ENCODE results near the gene ATP2C1.
"Not testable (repeated sequence)": the region's sequence is repeated elsewhere in the genome, so short reads cannot be mapped to it uniquely, and the experiment has no call there.

Gene ATP2C1

DNA sequence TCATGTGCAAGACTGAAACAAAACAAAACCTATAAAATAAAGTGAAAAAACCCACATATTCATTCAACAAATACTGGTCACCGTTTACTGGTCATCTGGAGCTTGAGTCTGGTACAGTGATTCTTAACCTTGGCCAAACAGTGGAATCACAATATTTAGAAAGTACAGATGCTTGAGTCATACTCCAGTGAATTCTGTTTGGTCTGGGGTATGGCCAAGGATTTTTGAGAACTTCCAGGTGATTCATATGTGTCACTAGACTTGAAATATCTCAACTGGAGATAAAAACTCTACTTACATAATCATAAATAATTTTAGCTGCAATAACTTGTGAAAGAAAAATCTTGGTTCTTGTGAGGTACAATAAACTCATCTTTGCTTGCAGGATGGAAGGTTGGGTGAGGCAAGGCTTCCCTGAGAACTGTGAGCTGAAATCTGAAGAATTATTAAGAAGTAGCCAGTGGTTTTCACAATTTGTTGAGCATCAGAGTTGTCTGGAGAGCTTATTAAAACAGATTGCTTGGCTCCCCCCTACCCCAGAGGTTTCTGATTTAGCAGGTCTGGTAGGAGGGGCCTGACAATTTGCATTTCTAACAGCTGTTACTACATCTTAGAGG is 142.4 kb downstream of the ATP2C1 start:
- Histone ChIP-seq H3K27ac (replicated peaks) (no peak overlapping the region), H3K27me3 (ENCODE audit: insufficient read depth, poor library complexity, severe bottlenecking) (peaks cover 2% of the 10 kb centered on the region), H3K4me3 (replicated peaks; ENCODE audit: insufficient read depth, low read length) (no peak overlapping the region)
- DNase-seq (ENCODE audit: low read depth in 1 of 2, low spot score in 1 of 2): no peak
- TF ChIP-seq, protein P1, sequence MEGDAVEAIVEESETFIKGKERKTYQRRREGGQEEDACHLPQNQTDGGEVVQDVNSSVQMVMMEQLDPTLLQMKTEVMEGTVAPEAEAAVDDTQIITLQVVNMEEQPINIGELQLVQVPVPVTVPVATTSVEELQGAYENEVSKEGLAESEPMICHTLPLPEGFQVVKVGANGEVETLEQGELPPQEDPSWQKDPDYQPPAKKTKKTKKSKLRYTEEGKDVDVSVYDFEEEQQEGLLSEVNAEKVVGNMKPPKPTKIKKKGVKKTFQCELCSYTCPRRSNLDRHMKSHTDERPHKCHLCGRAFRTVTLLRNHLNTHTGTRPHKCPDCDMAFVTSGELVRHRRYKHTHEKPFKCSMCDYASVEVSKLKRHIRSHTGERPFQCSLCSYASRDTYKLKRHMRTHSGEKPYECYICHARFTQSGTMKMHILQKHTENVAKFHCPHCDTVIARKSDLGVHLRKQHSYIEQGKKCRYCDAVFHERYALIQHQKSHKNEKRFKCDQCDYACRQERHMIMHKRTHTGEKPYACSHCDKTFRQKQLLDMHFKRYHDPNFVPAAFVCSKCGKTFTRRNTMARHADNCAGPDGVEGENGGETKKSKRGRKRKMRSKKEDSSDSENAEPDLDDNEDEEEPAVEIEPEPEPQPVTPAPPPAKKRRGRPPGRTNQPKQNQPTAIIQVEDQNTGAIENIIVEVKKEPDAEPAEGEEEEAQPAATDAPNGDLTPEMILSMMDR (IDR thresholded peaks at IDR 0.05; ENCODE audit: insufficient read depth, low read length): no peak
- TF ChIP-seq, protein P2, sequence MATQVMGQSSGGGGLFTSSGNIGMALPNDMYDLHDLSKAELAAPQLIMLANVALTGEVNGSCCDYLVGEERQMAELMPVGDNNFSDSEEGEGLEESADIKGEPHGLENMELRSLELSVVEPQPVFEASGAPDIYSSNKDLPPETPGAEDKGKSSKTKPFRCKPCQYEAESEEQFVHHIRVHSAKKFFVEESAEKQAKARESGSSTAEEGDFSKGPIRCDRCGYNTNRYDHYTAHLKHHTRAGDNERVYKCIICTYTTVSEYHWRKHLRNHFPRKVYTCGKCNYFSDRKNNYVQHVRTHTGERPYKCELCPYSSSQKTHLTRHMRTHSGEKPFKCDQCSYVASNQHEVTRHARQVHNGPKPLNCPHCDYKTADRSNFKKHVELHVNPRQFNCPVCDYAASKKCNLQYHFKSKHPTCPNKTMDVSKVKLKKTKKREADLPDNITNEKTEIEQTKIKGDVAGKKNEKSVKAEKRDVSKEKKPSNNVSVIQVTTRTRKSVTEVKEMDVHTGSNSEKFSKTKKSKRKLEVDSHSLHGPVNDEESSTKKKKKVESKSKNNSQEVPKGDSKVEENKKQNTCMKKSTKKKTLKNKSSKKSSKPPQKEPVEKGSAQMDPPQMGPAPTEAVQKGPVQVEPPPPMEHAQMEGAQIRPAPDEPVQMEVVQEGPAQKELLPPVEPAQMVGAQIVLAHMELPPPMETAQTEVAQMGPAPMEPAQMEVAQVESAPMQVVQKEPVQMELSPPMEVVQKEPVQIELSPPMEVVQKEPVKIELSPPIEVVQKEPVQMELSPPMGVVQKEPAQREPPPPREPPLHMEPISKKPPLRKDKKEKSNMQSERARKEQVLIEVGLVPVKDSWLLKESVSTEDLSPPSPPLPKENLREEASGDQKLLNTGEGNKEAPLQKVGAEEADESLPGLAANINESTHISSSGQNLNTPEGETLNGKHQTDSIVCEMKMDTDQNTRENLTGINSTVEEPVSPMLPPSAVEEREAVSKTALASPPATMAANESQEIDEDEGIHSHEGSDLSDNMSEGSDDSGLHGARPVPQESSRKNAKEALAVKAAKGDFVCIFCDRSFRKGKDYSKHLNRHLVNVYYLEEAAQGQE (IDR thresholded peaks at IDR 0.05; ENCODE audit: insufficient replicate concordance, low read depth): no peak
- TF ChIP-seq SPI1 (IDR thresholded peaks at IDR 0.05; ENCODE audit: borderline replicate concordance, low read depth): no peak
- no peak for TF ChIP-seq GABPA (IDR thresholded peaks at IDR 0.05; ENCODE audit: low read depth)
- no peak for TF ChIP-seq POLR2AphosphoS5 (IDR thresholded peaks at IDR 0.05; ENCODE audit: low read depth)

DNA sequence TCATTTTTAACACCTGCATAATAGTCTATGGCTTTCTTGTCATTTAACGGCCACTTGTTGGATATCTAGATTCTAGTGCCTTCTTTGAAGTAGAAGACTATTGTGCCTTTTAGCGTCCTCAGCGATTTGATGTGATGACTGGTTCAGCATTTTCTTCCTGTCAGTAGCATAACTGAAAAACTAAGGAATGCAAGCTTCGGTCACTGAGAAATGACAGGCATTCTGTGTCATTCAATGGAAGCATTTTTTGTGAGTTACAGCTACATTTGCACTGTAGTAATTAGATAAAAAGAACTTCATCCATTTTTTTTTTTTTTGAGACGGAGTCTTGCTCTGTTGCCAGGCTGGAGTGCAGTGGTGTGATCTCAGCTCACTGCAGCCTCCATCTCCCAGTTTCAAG is 143.1 kb downstream of the ATP2C1 start:
- peaks cover 2% of the 10 kb centered on the region for H3K27me3 ChIP-seq (ENCODE audit: insufficient read depth, poor library complexity, severe bottlenecking)
- DNase-seq (ENCODE audit: low read depth in 1 of 2, low spot score in 1 of 2): no peak
- TF ChIP-seq GABPA (IDR thresholded peaks at IDR 0.05; ENCODE audit: low read depth) (no peak), SPI1 (IDR thresholded peaks at IDR 0.05; ENCODE audit: borderline replicate concordance, low read depth) (no peak), POLR2AphosphoS5 (IDR thresholded peaks at IDR 0.05; ENCODE audit: low read depth) (no peak)
- TF ChIP-seq, protein P2 (IDR thresholded peaks at IDR 0.05; ENCODE audit: insufficient replicate concordance, low read depth): no peak
- TF ChIP-seq, protein P1 (IDR thresholded peaks at IDR 0.05; ENCODE audit: insufficient read depth, low read length): no peak
- H3K4me3 ChIP-seq (replicated peaks; ENCODE audit: insufficient read depth, low read length): no peak overlapping the region
- H3K27ac ChIP-seq (replicated peaks): no peak overlapping the region

DNA sequence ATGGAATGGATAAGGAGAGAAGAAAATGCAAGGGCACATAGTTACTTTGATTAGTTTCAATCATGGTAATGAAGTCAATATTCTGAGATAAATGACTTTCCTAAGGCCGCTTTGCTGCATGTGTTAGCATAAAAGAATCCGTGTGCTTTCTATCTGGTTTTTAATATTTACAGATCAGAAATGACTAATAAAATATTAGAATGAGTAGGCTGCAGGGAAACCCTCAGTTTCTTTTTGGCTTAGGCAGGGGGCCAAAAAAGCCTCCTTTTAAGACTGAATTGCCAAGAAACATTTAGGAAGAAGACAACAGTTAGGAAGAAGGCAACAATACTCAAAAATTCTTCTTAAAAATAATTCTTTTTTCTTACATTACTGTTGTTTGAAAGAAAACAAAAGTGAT is 144.4 kb downstream of the ATP2C1 start:
- H3K27ac ChIP-seq (replicated peaks): no peak overlapping the region
- H3K27me3 ChIP-seq (ENCODE audit: insufficient read depth, poor library complexity, severe bottlenecking): peaks cover 3% of the 10 kb centered on the region
- no peak overlapping the region for H3K4me3 ChIP-seq (replicated peaks; ENCODE audit: insufficient read depth, low read length)
- TF ChIP-seq, protein P2 (IDR thresholded peaks at IDR 0.05; ENCODE audit: insufficient replicate concordance, low read depth): no peak
- TF ChIP-seq GABPA (IDR thresholded peaks at IDR 0.05; ENCODE audit: low read depth): no peak
- no peak for TF ChIP-seq SPI1 (IDR thresholded peaks at IDR 0.05; ENCODE audit: borderline replicate concordance, low read depth)
- TF ChIP-seq, protein P1 (IDR thresholded peaks at IDR 0.05; ENCODE audit: insufficient read depth, low read length): no peak
- no peak for TF ChIP-seq POLR2AphosphoS5 (IDR thresholded peaks at IDR 0.05; ENCODE audit: low read depth)
- no peak for DNase-seq (ENCODE audit: low read depth in 1 of 2, low spot score in 1 of 2)

DNA sequence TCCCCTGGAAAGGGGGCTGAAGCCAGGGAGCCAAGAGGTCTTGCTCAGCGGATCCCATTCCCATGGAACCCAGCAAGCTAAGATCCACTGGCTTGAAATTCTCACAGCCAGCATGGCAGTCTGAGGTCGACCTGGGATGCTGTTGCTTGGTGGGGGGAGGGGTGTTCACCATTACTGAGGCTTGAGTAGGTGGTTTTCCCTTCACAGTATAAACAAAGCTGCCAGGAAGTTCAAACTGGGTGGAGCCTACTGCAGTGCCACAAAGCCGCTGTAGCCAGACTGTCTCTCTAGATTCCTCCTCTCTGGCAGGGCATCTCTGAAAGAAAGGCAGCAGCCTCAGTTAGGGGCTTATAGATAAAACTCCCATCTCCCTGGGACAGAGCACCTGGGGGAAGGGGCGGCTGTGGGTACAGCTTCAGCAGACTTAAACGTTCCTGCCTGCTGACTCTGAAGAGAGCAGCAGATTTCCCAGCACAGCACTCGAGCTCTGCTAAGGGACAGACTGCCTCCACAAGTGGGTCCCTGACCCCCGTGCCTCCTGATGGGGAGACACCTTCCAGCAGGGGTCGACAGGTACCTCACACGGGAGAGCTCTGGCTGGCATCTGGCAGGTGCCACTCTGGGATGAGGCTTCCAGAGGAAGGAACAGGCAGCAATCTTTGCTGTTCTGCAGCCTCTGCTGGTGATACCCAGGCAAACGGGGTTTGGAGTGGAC is 148.5 kb downstream of the ATP2C1 start:
- H3K27ac ChIP-seq (replicated peaks): not testable (repeated sequence)

More for the DNA sequence above, 148.5 kb downstream of the ATP2C1 start:
- not testable (repeated sequence) for H3K27me3 ChIP-seq (ENCODE audit: insufficient read depth, poor library complexity, severe bottlenecking); DNase-seq (ENCODE audit: low read depth in 1 of 2, low spot score in 1 of 2); H3K4me3 ChIP-seq (replicated peaks; ENCODE audit: insufficient read depth, low read length)
